ENCODE measurements around the gene LCE1C. TPM values are rescaled to one million over a fixed set of nuclear protein-coding genes. Genes with fewer than 3 reads are reported as not detected.

The LCE1C gene
- total RNA-seq, 1 donor from 2014 or later, result not detected

DNA sequence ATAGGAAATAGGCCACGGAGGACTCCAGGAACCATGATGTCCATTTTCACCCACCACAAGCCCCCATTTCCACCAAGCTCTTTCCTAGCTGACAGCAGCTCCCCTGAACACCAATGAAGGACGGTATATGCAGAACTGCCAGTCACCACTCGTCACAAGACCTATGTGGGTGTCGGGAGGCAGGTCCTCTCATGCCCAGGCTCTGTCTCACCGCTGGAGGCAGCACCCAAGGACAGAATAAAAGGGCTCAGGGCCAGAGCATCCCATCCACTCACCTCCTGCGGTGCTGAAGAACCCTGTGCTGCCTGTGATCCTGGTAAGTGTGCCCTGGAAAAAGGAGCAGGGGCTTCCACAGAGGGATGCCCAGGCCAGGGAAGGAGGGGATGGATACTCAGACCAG lies 31.6 kb downstream of the LCE1C start, which contains the start of gene LCE1F:
Gene LCE1F, plus strand, starts transcription at position 266 of the 400 bp plus-strand sequence. CDS start 1,232 bp downstream, outside the sequence.
- no peaks in the 10 kb centered on the region for H3K4me1 ChIP-seq
- intact Hi-C loops (cut with DNase I), result no loop called here
- H3K27me3 ChIP-seq, result no peaks in the 10 kb centered on the region
- H3K27ac ChIP-seq, result no peak within 1 kb of the TSS
- no peak within 1 kb of the TSS for H3K4me3 ChIP-seq
- TF ChIP-seq, protein P1, sequence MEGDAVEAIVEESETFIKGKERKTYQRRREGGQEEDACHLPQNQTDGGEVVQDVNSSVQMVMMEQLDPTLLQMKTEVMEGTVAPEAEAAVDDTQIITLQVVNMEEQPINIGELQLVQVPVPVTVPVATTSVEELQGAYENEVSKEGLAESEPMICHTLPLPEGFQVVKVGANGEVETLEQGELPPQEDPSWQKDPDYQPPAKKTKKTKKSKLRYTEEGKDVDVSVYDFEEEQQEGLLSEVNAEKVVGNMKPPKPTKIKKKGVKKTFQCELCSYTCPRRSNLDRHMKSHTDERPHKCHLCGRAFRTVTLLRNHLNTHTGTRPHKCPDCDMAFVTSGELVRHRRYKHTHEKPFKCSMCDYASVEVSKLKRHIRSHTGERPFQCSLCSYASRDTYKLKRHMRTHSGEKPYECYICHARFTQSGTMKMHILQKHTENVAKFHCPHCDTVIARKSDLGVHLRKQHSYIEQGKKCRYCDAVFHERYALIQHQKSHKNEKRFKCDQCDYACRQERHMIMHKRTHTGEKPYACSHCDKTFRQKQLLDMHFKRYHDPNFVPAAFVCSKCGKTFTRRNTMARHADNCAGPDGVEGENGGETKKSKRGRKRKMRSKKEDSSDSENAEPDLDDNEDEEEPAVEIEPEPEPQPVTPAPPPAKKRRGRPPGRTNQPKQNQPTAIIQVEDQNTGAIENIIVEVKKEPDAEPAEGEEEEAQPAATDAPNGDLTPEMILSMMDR (IDR thresholded peaks at IDR 0.05), result no peak
- H3K36me3 ChIP-seq, result no peaks in the 10 kb centered on the region
- H3K9me3 ChIP-seq, result no peaks in the 10 kb centered on the region
- DNase-seq (ENCODE audit: low spot score in 2 of 2), result no peak

- TF ChIP-seq, protein P1 (IDR thresholded peaks at IDR 0.05), result no peak
- no peaks in the 10 kb centered on the region for H3K27me3 ChIP-seq
- intact Hi-C loops (cut with DNase I), result no loop called here
- DNase-seq (ENCODE audit: low spot score in 2 of 2), result no peak
- H3K4me3 ChIP-seq, result no peak overlapping the region
- H3K9me3 ChIP-seq, result no peaks in the 10 kb centered on the region
- H3K4me1 ChIP-seq, result no peaks in the 10 kb centered on the region
- no peak overlapping the region for H3K27ac ChIP-seq
- H3K36me3 ChIP-seq, result no peaks in the 10 kb centered on the region
These were observed 36.0 kb downstream of the LCE1C start for GRCh38 chr1:152770411-152770810.

DNA sequence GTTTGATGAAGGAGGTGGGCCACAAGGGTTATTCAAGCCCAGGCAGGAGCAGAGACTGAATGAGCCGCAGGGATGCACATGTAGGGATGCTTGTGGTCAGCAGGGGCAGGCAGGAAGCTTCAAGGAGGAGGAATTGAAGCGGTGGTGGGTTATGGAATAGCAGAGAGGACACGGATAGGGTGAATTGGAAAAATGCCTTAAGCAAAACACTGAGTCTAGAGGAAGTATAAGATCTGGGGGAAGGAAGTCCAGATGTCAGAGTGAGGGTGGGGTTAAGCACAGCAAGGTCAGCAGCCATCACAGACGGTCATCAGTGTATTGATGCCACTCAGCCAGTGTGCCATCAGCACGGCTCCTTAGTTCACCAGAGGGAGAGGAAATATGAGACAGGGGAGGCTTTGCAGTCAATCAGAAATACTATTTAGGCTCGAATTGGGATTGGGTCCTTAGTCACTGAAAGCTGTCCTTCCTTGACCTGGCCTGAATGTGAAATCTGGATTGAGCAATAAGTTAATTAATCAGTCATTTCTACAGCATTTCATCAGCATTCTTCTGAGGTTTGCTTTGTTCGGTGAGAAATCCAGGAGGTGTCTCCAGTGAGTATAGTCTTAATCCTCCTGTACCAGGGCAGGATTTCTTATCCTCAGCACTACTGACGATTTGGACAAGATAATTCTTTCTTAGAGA lies 37.5 kb downstream of the LCE1C start:
- intact Hi-C loops (cut with DNase I), result no loop called here
- H3K27ac ChIP-seq, result no peak overlapping the region
- H3K4me3 ChIP-seq, result no peak overlapping the region
- no peaks in the 10 kb centered on the region for H3K36me3 ChIP-seq
- TF ChIP-seq, protein P1 (IDR thresholded peaks at IDR 0.05), result no peak
- no peak for DNase-seq (ENCODE audit: low spot score in 2 of 2)
- no peaks in the 10 kb centered on the region for H3K27me3 ChIP-seq
- no peaks in the 10 kb centered on the region for H3K4me1 ChIP-seq
- no peaks in the 10 kb centered on the region for H3K9me3 ChIP-seq

DNA sequence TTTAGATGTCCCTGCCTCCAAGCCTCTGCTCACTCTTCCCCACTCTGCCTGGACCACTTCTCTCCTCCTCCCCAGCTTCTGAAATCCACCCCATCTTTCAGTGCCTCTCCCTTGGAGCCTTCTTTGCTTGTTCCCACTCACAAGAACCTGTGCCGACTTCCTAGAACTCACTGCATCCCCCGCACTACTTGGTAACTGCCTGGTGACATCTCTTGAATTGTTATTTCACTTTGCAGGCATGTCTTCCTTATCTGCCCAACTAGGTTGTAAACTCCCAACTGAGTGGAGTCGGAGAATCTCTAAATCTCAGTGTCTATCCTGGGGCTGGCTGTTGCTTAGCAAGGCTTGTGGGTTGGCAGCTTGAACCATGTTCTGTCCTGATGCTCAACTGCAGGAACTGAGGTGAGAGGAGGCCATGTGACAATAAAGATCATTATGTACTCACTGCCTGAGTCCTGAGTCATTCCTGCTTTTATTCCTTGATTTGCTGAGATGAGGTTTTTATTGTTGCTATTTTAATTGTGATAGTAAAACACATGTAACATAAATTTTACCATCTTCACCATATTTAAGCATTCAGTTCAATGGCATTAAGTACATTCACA lies 44.7 kb downstream of the LCE1C start:
- no peaks in the 10 kb centered on the region for H3K36me3 ChIP-seq
- H3K4me3 ChIP-seq, result no peak overlapping the region
- no peaks in the 10 kb centered on the region for H3K4me1 ChIP-seq
- DNase-seq (ENCODE audit: low spot score in 2 of 2), result no peak
- no peaks in the 10 kb centered on the region for H3K9me3 ChIP-seq
- TF ChIP-seq, protein P1 (IDR thresholded peaks at IDR 0.05), result no peak
- intact Hi-C loops (cut with DNase I), result no loop called here
- no peaks in the 10 kb centered on the region for H3K27me3 ChIP-seq
- no peak overlapping the region for H3K27ac ChIP-seq

DNA sequence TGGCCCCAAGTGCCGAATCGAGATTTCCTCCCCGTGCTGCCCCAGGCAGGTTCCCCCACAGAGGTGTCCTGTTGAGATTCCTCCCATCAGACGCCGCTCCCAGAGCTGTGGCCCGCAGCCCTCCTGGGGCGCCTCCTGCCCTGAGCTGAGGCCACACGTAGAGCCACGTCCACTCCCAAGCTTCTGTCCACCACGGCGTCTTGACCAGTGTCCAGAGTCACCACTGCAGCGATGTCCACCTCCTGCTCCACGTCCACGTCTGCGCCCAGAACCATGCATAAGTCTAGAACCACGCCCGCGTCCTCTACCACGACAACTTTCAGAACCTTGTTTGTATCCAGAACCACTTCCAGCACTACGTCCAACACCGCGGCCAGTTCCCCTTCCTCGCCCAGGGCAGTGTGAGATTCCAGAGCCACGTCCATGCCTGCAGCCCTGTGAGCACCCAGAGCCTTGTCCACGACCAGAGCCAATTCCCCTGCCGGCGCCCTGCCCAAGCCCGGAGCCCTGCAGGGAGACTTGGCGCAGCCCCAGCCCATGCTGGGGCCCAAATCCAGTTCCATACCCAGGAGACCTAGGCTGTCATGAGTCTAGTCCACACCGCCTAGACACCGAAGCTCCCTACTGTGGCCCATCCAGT lies 45.8 kb downstream of the LCE1C start:
- Histone ChIP-seq H3K9me3 (no peaks in the 10 kb centered on the region), H3K36me3 (no peaks in the 10 kb centered on the region), H3K27me3 (no peaks in the 10 kb centered on the region), H3K27ac (no peak overlapping the region), H3K4me3 (no peak overlapping the region), H3K4me1 (no peaks in the 10 kb centered on the region)
- intact Hi-C loops (cut with DNase I), result no loop called here
- TF ChIP-seq, protein P1 (IDR thresholded peaks at IDR 0.05), result no peak
- no peak for DNase-seq (ENCODE audit: low spot score in 2 of 2)
